HepG2 (cell line): Measurements from ENCODE around the gene CAPN10. TPM values are rescaled to one million over a fixed set of nuclear protein-coding genes. Genes with fewer than 3 reads are reported as not detected.

Experiments used
- CREB3 ChIP-seq: sonication (generic); formaldehyde crosslinking; IDR thresholded peaks from 2 replicates; pipeline ENCODE4 v1.5.0; 2020; ENCODE audit warnings: missing genetic modification reagents
- MEIS2 ChIP-seq: sonication (generic); formaldehyde crosslinking; IDR thresholded peaks from 2 replicates; pipeline ENCODE4 v1.9.0; 2021; ENCODE audit warnings: mild to moderate bottlenecking, missing genetic modification reagents
- MTF2 ChIP-seq: sonication (generic); formaldehyde crosslinking; IDR thresholded peaks from 2 replicates; pipeline ENCODE4 v1.5.0; 2020; ENCODE audit warnings: missing genetic modification reagents, borderline replicate concordance
- NR3C1 ChIP-seq: sonication (generic); formaldehyde crosslinking; IDR thresholded peaks from 2 replicates; pipeline ENCODE4 v1.4.0; 2020; ENCODE audit warnings: missing genetic modification reagents
- ONECUT2 ChIP-seq: sonication (generic); formaldehyde crosslinking; IDR thresholded peaks from 2 replicates; pipeline ENCODE4 v1.4.0; 2020; ENCODE audit warnings: missing genetic modification reagents
- PAF1 ChIP-seq: IDR thresholded peaks from 2 replicates; pipeline ENCODE4 v1.6.1; 2016; ENCODE audit warnings: missing genetic modification reagents, missing compliant biosample characterization
- PAWR ChIP-seq: sonication (generic); formaldehyde crosslinking; IDR thresholded peaks from 2 replicates; pipeline ENCODE4 v1.4.0; 2020; ENCODE audit warnings: missing genetic modification reagents, mild to moderate bottlenecking, borderline replicate concordance
- TRAFD1 ChIP-seq: sonication (generic); formaldehyde crosslinking; IDR thresholded peaks from 2 replicates; pipeline ENCODE4 v1.5.1; 2020; ENCODE audit warnings: missing genetic modification reagents, mild to moderate bottlenecking, borderline replicate concordance
- ZEB1 ChIP-seq: IDR thresholded peaks from 2 replicates; pipeline ENCODE4 v1.6.1; 2012; ENCODE audit warnings: mild to moderate bottlenecking, low read depth, inconsistent platforms; ENCODE audit not compliant: insufficient replicate concordance
- ZFAT ChIP-seq: sonication (generic); formaldehyde crosslinking; conservative IDR thresholded peaks from 2 replicates; pipeline ENCODE4 v1.8.1; 2023; ENCODE audit warnings: missing genetic modification reagents, inconsistent platforms
- ZNF333 ChIP-seq: sonication (generic); formaldehyde crosslinking; IDR thresholded peaks from 2 replicates; pipeline ENCODE4 v1.4.0; 2020; ENCODE audit warnings: mild to moderate bottlenecking, missing genetic modification reagents, borderline replicate concordance
- ZNF598 ChIP-seq: sonication (generic); formaldehyde crosslinking; IDR thresholded peaks from 2 replicates; pipeline ENCODE4 v1.5.1; 2020; ENCODE audit warnings: mild to moderate bottlenecking, missing genetic modification reagents, borderline replicate concordance
- ZNF7 ChIP-seq: IDR thresholded peaks from 2 replicates; pipeline ENCODE4 v1.6.1; 2016; ENCODE audit warnings: missing biosample characterization, missing genetic modification reagents
- ZNF710 ChIP-seq: sonication (generic); formaldehyde crosslinking; IDR thresholded peaks from 2 replicates; pipeline ENCODE4 v1.5.0; 2020; ENCODE audit warnings: mild to moderate bottlenecking, missing genetic modification reagents, borderline replicate concordance
- ZNF781 ChIP-seq: sonication (generic); formaldehyde crosslinking; IDR thresholded peaks from 2 replicates; pipeline ENCODE4 v1.5.1; 2020; ENCODE audit warnings: borderline replicate concordance, mild to moderate bottlenecking, missing genetic modification reagents; ENCODE audit errors: not compliant biosample characterization
- polyA plus RNA-seq, 8 experiments: library from polyadenylated mRNA; depleted of rRNA in 3 of 8; stranded (reverse) in 7 of 8; unstranded in 1 of 8; fragments of >200 nt; fragmentation: Illumina TruSeq in 4 of 8; extraction: Trizol in 4 of 8; gene quantifications; 2 replicates each; pipeline versions ENCODE4 v1.2.1 to v1.2.3, GENCODE V29; 2011 to 2016; ENCODE audit warnings: low read depth in 4 of 8, missing spikeins in 1 of 8, mixed read lengths in 1 of 8; ENCODE audit not compliant: insufficient read depth in 1 of 8
- total RNA-seq, 5 experiments: library from RNA; depleted of rRNA; stranded (reverse); fragments of >200 nt; fragmentation: Illumina TruSeq; extraction: Trizol; gene quantifications; 2 replicates each; pipeline ENCODE4 v1.2.3, GENCODE V29; 2016; ENCODE audit warnings: low read depth in 1 of 5
- TF ChIP-seq, protein P1 (sequence below): sonication (generic); formaldehyde crosslinking; IDR thresholded peaks from 2 replicates; pipeline ENCODE4 v1.4.0; 2020; ENCODE audit warnings: missing genetic modification reagents; ENCODE audit errors: not compliant biosample characterization
- TF ChIP-seq, protein P2 (sequence below): sonication (generic); formaldehyde crosslinking; IDR thresholded peaks from 2 replicates; pipeline ENCODE4 v1.4.0; 2020; ENCODE audit warnings: missing genetic modification reagents, mild to moderate bottlenecking, borderline replicate concordance

CAPN10 gene
- total and polyA plus RNA-seq, 2 of the 13 experiments (the other 11 are each of a cell fraction or from before 2014, with no cell fraction given) = 27.6 to 32.4 TPM

- TF ChIP-seq ZFAT (CRISPR knock-in tag) (no peak), MTF2 (CRISPR knock-in tag) (peak; percentile 36; the same call in 1 of the 2 replicates), ZEB1 (peak; percentile 96), PAF1 (CRISPR knock-in tag) (peak; percentile 60; the same call in 1 of the 2 replicates), ZNF781 (CRISPR knock-in tag) (peak; percentile 68), CREB3 (CRISPR knock-in tag) (no peak; the same call in 1 of the 2 replicates), ZNF598 (peak; percentile 48; the same call in 1 of the 2 replicates), MEIS2 (peak; percentile 28; the same call in 1 of the 2 replicates), ZNF710 (CRISPR knock-in tag) (0 out of 2 replicates have a peak, but pooled peaks have one; percentile 75), NR3C1 (CRISPR knock-in tag) (no peak), TRAFD1 (CRISPR knock-in tag) (no peak), PAWR (CRISPR knock-in tag) (no peak), ZNF333 (CRISPR knock-in tag) (peak; percentile 89; the same call in 1 of the 2 replicates), ONECUT2 (no peak), ZNF7 (no peak)
- TF ChIP-seq, protein P1, sequence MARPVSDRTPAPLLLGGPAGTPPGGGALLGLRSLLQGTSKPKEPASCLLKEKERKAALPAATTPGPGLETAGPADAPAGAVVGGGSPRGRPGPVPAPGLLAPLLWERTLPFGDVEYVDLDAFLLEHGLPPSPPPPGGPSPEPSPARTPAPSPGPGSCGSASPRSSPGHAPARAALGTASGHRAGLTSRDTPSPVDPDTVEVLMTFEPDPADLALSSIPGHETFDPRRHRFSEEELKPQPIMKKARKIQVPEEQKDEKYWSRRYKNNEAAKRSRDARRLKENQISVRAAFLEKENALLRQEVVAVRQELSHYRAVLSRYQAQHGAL = no peak
- TF ChIP-seq, protein P2, sequence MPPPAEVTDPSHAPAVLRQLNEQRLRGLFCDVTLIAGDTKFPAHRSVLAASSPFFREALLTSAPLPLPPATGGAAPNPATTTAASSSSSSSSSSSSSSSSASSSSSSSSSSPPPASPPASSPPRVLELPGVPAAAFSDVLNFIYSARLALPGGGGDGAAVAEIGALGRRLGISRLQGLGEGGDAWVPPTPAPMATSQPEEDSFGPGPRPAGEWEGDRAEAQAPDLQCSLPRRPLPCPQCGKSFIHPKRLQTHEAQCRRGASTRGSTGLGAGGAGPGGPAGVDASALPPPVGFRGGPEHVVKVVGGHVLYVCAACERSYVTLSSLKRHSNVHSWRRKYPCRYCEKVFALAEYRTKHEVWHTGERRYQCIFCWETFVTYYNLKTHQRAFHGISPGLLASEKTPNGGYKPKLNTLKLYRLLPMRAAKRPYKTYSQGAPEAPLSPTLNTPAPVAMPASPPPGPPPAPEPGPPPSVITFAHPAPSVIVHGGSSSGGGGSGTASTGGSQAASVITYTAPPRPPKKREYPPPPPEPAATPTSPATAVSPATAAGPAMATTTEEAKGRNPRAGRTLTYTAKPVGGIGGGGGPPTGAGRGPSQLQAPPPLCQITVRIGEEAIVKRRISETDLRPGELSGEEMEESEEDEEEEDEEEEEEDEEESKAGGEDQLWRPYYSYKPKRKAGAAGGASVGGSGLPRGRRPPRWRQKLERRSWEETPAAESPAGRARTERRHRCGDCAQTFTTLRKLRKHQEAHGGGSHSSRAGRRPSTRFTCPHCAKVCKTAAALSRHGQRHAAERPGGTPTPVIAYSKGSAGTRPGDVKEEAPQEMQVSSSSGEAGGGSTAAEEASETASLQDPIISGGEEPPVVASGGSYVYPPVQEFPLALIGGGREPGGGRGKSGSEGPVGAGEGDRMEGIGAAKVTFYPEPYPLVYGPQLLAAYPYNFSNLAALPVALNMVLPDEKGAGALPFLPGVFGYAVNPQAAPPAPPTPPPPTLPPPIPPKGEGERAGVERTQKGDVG (CRISPR knock-in tag) = 0 out of 2 replicates have a peak, but pooled peaks have one; percentile 71
Observed at GRCh38 chr2:240579771-240580614, 6.5 kb upstream of the CAPN10 start (continued).
